Renal cortical epithelial cell (primary cell): ENCODE results near the gene ICA1. TPM values are rescaled to one million over a fixed set of nuclear protein-coding genes. Genes with fewer than 3 reads are reported as not detected.
A peak's percentile ranks its signal among the peaks of the same experiment; 100 is the strongest.

ENCODE experiments used
- DNase-seq: peaks from one replicate; pipeline ENCODE4 v3.0.0-alpha.2; 2011; ENCODE audit warnings: low read depth
- total RNA-seq: library from RNA; depleted of rRNA; stranded (reverse); fragments of >200 nt; gene quantifications from 2 replicates; pipeline ENCODE4 v1.2.3, GENCODE V29; 2014

The ICA1 gene
- total RNA-seq, 1 donor from 2014 or later = 13.7 TPM

DNA sequence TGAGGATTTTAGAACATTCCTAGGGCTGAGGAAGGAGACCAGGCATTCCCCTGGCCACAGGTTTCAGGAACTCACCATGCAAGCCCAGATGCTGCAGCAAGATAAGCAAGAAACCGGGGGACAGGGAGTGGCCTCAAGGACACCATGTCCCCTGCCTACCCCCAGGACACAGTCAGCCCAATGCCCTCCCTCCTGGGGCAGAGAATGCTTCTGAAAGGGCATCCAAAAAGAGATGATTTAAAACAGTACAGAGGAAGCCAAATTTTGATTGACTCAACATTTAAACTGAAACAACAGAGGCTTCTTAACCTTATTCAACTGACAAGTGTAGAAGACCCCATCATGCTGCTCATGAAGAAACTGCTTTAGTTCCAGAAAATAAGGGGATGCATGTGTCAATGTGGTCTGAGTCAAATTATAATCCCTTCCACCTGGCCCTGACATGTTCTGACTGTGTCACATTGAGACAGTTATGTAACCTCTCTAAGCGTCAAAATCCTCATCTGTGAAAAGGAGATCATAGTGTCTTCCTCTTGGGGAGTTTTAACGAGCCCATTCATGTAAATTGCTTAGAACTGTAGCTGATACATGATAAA is 60.0 kb downstream of the ICA1 start:
- no peak for DNase-seq

DNA sequence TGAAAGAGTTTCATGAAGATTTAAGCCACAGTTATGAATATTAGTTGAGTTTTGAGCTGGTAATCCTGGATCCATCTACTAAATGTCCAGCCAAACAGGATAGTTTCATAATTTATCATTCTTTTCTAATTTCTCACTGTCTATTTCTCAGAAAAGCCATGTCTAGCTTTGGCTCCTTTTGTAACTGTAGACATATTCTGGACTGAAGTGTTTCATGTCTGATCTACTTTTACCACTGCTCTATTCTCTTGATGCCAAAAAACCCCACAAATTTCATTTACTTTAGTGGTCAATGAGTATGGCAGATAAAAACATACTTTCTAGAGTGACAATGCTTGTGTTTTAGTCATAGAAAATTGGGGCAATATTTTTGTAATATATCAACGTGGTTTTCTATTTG is 61.2 kb downstream of the ICA1 start:
- no peak for DNase-seq

DNA sequence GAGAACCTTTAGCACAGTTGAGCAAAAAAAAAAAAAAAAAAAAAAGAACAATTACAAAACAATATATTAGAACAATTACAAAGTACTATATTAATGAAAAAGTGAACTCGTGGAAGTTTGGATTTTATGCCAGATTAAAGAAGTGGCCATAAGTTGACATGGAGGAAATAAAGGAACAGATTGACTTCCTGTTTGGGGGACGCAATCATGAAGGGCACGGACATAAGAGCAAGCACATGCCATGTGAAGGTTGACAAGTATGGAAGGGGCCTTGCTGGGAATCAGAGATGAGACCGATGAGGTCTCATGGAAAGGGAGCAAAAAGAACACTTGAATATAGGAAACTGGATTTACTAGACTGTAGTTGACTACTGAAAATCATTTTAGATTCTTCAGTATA is 61.7 kb downstream of the ICA1 start:
- DNase-seq = no peak

DNA sequence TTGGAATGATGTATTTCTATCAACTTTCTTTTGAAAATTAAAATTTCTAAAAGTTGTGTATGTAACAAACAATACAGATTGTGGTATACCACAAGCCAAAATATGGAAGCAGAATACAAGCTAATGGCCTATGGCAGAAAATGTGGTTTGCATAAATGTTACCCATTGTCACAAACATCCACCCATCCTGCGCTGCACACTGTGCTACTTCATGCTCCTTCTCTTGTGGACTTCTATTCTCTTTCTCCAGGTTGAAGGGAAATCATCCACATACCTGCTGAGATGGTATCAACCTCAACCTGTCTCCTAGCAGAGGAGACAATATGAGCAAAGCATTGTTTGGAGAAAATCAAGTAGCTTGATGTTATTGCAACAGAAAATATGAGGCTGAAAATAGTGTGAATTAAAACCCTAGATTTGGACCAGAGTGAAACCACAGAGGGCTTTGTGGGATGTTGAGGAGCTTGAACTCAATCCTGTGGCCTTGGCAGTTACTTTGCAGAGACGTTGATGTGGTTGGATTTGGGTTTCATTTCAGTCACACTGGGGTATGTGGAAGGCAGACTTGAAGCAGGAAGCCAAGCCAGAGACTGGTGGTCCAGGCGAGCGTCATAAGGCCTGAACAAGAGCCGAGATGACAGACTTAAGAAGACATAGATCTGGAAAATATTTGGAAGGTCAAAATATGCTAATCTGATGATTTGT is 63.8 kb downstream of the ICA1 start:
- no peak for DNase-seq

DNA sequence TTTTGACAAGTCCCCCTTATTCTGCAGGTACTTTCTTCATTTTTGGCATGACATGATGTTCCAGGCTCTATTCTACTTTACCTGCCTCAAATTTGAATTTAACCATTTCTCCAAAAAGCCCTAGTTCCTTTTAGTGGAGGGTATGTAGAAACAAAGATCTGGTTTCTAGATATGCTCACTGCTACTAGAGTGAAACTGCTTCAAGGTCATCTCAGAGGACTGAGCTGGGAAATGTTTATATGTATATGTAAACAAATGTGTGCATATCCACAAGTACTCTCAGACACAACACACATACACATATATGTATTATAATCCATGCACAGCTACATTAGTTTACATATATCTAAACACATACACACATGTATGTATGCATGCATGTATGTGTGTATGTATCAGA is 69.1 kb downstream of the ICA1 start:
- no peak for DNase-seq

DNA sequence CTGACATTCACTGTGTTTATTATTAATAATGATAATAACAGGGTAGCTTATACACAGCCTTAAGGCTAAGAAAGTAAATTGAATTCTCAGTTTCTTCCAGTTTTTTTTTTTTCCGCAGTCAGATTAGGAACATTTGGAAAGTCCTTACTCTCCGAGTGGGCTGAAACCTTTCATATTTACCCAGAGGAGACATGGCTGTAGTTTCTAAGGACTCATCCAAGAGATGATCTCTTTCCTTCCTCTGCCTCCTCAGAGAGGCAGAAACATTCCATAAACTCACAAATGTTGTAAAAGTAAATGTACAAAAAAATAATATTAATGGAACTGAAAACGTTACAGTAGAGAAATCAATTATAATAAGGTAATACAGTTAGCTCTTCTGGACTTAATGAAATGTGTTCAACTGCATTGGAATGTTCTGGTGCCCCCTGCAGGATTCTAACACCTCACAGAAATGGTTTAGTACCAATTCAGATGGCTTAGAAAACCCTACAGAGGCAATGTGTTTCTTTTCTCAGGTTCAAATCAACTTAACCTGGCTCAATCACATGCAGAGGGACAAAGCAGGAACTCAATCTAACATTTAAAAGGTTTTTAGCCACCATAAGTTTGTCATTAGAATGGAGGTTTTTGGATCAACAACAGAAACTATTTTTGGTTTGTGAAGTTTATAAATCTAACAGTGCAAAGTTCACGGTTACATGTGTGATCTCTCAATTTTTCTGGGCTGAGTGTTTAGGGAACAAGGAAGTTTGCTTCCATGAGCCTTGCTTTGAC is 71.7 kb downstream of the ICA1 start:
- peak; percentile 80 for DNase-seq

DNA sequence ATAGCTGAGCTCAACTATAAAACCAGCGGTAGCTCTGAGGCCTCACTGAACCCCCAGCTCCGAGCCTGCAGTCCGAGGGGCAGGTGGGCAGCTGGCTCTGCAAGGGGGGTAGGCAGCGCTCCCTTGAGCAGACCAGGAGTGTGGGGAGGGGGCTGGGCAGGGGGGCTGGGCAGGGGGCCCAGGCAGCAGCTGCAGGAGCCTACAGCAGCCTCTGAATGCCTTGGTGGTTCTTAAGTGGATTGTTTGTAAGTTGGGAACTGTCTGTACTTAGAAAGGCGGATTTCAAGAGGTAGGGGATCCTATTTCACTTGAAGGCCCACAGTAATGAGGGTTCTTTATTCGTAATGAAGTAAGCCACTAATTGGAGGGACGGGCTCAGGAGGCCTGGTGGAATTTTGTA is 72.3 kb downstream of the ICA1 start:
- DNase-seq = peak; percentile 14

DNA sequence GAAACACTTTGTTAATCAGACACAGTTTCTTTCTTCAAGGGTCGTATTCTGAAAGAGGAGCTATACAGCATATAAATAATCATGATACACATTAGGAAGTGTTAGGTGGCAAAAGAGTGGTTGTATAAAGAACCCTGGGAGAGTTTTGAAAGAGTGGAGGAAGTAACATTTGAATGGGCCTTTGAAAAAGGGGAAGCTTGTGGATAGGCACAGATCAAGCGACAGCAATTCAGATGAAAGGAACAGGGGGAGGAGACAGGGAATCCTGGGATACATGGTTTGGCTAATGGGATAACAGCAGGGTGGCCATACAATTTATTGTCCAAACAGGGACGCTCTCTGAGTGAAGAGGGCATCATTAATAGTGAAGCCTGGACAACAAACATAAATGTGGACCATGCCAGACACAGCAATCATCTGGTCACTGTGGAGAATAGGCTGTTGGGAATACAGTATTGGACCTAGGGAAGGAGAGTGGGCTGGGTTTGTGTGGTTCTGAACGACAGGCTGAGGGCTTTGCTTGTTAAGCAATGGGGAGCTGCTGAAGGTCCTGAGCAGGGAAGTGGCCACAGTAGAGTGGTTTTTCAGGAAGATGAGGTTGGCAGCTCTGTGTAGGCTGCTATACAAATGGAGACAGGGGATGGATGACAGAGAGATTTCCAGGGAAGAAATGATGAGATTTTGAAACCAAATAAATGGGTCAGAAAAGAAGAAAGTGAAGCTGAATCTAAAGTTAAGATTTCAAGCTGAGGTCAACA is 75.9 kb downstream of the ICA1 start:
- no peak for DNase-seq

DNA sequence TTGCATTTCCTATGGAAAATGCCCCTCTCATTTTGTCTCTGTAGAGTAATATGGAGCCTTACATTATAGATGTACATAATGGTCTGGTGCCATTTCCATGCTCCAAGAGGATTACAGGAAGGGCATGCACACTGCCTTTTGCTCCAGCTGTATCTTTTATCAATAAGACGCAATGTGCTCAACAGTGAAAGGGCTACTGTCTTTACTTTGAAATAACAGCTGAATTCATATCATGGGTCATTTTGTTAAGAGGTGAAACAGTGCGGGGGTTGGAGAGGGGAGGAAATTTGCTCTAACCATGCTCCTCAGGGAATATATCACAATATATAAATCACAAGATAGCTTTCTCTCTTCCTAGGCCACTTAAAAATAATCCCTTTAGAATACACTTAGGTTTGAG is 77.7 kb downstream of the ICA1 start:
- DNase-seq = no peak

DNA sequence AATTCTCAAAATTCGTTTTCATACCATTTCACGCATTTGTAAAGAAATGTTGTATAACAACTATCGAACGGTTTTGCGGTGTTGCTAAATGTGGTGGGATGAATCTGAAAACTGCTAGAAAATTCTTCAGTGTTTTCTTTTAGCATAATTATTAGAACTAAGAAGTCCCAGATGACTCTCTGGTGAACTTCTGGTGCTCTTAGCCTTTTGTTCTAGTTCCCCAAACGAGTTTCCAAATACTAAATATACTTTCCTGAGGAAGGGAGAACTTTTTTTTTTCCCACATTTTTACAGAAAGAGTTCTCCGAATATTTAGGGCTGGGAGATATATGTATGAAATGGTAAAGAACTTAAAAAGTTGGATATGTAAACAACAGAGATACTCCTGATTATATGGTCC is 82.5 kb downstream of the ICA1 start:
- no peak for DNase-seq

DNA sequence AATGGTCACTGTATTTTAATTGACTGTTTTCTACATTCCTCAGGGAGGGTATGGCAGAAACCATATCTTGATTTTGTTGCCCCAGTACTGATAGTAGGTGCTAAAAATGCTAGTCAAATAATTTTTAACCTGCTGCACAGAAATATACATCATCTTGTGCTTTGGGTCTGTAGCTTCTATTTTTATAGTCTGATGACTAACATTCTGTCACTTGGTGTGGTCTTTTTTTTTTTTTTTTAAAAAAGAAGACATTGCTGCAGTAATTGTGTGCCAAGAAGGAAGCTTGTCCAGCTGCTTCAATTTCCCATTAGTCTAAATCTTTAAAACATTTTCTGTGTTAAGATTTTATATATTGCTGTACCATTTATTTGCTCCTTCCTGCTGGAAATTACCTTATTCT is 83.6 kb downstream of the ICA1 start:
- peak; percentile 45 for DNase-seq

DNA sequence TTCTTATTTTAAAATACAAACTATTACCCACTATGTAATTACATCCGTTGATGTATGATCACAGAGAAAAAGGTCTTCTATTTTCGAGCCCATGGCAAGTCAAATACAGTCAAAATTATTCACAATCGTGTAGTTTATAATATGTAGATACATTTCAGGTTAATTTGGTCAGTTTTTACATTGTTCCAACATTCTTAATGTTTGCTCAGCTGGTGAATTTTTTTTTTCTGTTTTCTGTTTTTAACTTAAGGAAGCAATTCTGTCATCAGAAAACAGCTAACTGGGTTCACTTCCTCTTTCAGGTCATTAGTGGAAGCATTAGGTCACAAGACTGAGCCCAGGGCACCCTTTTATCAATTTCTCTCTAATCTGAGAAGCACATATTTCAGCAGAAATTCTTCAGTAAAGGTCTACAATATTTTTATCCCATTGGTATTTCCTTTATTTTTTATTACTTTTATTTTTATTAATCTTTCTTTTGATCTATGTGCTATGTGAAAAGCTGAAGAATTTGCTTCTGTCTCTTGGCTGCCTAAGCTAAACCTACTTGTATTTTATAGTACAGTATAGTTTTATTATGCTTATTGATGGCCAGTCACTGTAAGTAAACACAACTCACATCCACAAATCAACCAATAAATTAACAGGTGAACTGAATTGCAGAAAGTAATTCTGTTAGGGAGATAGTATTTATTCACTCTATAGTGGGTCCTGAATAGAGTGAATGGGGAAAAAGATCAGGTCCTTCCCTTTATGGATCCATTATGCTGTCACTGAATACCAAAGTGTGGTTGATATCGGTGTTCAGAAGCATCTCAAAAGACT is 84.6 kb downstream of the ICA1 start:
- DNase-seq = no peak

DNA sequence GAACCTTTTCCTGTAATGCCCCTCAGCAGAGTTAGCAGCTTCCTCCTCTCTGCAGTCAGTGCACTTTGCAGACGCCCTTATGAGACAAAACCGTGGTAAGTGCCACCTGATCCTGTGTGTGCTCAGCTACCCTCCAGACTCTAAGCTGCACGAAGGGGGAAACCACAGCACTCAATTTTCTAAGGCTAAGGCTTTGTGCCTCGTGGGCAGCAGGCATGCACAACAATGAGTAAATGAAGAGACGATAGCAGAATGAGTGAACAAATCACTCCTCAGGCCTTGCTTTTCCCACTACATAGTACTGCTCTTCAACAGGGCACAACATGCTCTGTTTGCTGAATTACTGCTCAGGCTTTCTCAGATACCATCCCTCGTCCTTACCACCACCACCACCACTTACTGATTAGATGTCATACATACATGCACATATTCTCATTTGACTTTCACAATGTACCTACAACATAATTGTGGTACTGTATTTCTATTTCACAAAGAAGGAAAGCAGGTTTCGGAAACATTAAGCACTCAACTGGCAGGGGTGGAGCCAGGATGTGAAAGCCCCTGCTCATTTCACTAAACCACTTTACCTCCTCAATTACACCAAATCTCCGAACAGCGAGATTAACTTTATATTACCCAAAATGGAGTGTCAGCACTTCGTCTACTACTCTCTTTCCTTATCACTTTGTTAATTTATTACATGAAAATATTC is 85.4 kb downstream of the ICA1 start:
- peak; percentile 22 for DNase-seq

DNA sequence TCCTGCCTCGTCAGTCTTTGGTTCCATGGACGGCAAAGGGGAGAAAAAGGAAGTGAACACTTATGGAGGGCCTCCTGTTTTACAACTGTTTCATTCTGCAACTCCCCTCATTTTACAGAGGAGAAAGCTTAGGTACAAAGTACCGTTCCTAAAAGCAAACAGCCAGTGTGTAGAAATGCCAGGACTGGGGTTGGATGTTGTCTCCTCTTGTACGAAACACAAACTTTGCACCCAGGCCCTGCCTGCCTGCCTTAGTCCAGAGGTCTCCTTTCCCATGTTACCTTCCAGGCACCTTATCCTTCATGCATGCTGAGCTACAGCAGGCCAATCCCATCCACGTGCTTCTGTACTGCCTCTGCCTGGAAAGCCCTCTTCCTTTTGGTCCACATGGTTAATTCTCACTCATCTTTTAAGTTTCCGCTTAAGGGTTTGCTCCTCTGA is 86.0 kb downstream of the ICA1 start:
- DNase-seq = no peak

DNA sequence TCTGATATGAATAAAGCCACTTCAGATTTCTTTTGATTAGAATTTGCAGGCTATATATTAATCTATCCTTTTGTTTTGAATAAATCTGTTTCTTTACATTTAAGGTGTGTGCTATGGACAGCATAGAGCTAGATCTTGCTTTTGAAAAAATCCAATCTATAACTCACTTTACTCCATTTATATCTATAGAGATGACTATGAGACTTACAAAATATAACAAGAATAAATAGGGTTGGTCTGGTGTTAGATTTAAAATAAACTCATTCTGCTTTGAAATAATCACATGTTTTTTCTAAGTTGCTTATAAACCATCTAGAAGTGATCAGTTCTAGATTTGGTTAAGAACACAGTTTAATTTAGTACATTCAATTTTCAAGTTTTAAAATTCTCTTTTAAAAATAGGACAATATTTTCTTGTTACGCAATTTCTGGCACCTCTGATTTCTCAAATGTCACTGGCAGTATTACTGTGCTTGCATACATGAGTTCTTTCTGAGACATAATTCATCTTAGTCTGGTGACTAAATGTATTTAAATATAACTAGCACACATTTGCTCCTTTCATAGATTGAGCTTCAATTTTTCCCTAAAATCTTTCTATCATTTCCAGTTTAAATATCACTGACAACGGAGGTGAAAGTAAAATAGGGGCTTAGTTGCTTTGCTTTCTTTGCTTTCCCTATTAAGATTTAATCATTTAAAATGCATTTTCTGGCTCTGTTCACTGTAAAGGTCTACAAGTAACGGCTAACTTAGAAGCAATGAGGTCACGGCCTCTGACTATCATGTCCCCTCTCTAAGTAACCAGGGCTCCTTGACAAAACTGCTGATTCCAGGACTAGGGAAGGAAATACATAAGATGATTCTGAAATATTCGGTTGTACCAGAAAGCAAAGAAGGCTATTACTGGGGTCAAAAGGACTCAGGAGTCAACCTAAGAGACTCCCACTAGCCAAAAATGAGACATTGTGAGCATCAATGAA is 89.3 kb downstream of the ICA1 start:
- DNase-seq = no peak

DNA sequence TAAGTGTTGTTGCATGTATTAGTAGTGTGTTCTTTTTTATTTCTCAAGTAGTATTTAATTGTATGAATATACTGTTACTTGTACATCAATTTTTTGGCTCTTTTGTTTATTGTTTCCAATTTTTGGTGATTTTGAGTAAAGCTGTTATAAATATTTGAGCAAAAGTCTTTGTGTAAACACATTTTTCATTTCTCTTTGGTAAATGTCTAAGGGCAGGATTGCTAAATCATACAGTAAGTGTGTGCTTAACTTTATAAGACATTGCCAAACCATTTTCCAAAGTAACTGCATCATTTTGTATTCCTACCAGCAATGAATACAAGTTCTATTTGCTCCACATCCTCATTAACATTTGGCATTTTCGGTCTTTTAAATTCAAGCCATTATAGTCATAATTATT is 92.8 kb downstream of the ICA1 start:
- DNase-seq = no peak

DNA sequence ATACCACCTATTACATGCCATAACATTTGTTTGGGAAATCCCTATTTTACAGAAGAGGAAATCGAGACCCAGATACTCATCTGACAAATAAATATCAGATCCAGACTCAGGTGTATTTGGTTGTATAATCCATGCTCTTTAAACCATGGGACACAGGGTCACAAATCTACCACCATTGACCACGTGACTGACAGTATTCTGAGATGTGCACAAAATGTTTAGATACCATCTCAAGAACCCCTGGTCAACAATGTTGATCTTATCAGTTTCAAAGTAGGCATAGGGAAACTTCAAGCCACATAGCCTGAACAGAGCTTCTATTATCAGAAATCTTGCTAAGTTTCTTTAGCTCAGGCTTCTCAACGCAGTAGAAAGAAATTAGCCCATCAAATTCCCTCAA is 93.6 kb downstream of the ICA1 start:
- no peak for DNase-seq

DNA sequence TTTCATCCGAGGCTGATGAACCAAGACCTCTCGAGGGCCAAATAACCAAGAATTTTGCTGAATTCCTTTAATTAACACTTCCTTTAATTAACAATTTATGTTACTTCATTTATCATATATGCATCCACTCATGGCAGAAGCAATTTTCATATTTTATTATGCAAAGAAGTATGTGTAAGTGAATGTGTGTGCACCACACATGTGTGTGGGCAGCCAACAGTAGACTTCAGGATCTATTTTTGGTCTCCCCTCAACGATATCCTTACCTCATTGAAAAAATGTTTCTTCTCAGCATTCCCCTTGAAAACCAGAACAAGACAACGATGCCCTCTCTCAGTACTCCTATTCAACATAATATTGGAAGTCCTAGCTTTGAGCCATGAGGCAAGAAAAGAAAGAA is 96.8 kb downstream of the ICA1 start:
- no peak for DNase-seq

DNA sequence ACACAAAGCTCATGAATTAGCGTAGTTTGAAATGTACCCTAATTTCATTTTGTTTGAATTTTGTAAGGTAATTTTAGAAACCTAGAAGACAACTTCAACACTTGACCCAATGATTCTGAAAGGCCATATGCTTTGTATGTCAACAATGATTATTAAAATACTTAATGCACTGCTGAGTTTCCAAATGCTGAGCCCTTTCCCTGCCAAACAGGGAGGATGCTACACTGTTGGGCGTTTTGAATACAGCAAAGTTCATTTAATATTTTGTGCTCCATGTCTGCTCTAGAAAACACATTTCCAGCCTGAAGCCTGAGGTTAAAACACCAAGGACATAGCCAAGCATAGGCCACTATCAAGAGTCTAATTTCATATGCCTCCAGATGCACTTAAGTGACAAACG is 99.8 kb downstream of the ICA1 start:
- DNase-seq = no peak
